Heart left ventricle (tissue), 16 donors: ENCODE data around the gene SPAM1. TPM values are rescaled to one million over a fixed set of nuclear protein-coding genes. Genes with fewer than 3 reads are reported as not detected.
A peak's percentile ranks its signal among the peaks of the same experiment; 100 is the strongest.

Experiments
- ATAC-seq, 4 donors: fragments of 200-7000 bp; cut with Tn5 transposase; one replicate each; pipeline ENCODE4 v1.9.1; 2020 to 2022; ENCODE audit warnings: moderate library complexity in 4 of 4, mild to moderate bottlenecking in 3 of 4, moderate number of reproducible peaks in 1 of 4
- DNase-seq, 5 donors: peaks; one replicate each; pipeline ENCODE4 v3.0.0-alpha.2; 2020
- H3K27ac ChIP-seq, 12 donors: fragments of 200-600 bp; sonication (generic) in 4 of 12; one replicate each; pipeline versions ENCODE4 v1.5.0 to v1.8.0; 2016 to 2022; ENCODE audit warnings: mild to moderate bottlenecking in 2 of 12
- H3K27me3 ChIP-seq, 9 donors: fragments of 200-600 bp; sonication (generic) in 2 of 9; one replicate each; pipeline versions ENCODE4 v1.5.1 to v1.8.0; 2016 to 2022; ENCODE audit warnings: mild to moderate bottlenecking in 3 of 9
- H3K36me3 ChIP-seq, 9 donors: fragments of 200-600 bp; sonication (generic) in 2 of 9; one replicate each; pipeline versions ENCODE4 v1.5.0 to v1.8.0; 2018 to 2022; ENCODE audit warnings: mild to moderate bottlenecking in 2 of 9
- H3K4me1 ChIP-seq, 12 donors: fragments of 200-600 bp; sonication (generic) in 4 of 12; one replicate each; pipeline versions ENCODE4 v1.5.0 to v1.8.0; 2016 to 2022; ENCODE audit warnings: mild to moderate bottlenecking in 3 of 12
- H3K4me3 ChIP-seq, 12 donors: fragments of 200-600 bp; sonication (generic) in 4 of 12; one replicate each; pipeline versions ENCODE4 v1.5.0 to v1.8.0; 2017 to 2022; ENCODE audit warnings: mild to moderate bottlenecking in 9 of 12, moderate library complexity in 4 of 12
- H3K9me3 ChIP-seq, 12 donors: fragments of 200-600 bp; sonication (generic) in 4 of 12; one replicate each; pipeline versions ENCODE4 v1.5.0 to v1.8.0; 2016 to 2022; ENCODE audit warnings: mild to moderate bottlenecking in 1 of 12
- POLR2A ChIP-seq, 2 donors: fragments of 450-650 bp; IDR thresholded peaks; one replicate each; pipeline ENCODE4 v1.6.1; 2017; ENCODE audit warnings: antibody characterized with exemption in 2 of 2, mild to moderate bottlenecking in 2 of 2, moderate library complexity in 2 of 2
- WGBS, 4 donors: extraction: QIAGEN DNeasy Blood & Tissue Kit in 2 of 4; methylation state at CpG; one replicate each; pipeline versions ENCODE4 v1.1.5 to v1.1.7; 2013 to 2018; 5-methylcytosine and 5-hydroxymethylcytosine counted together
- intact Hi-C, 10 donors: fragments of 100-400 bp; cut with DNase I; formaldehyde crosslinking; loops; one replicate each; pipeline versions ENCODE4 v1.11.1 to v1.14.2; 2022
- polyA plus RNA-seq, 2 donors: library from polyadenylated mRNA; stranded (reverse); fragments of 200-250 nt; gene quantifications; one replicate each; pipeline ENCODE4 v1.2.3, GENCODE V29; 2013
- total RNA-seq, 9 donors: library from RNA; depleted of rRNA in 2 of 9; stranded (reverse); fragments of >200 nt in 2 of 9; fragmentation: NEBNext Ultra II Directional in 3 of 9; extraction: Animal tissue kit (Norgen Biotek cat#: 25700) in 3 of 9; gene quantifications; one replicate each; pipeline versions ENCODE4 v1.1.0 to v1.2.4, GENCODE V29; 2016 to 2023
- TF ChIP-seq, protein P1 (sequence below), 12 donors: fragments of 200-600 bp; sonication (generic) in 4 of 12; IDR thresholded peaks; one replicate each; pipeline versions ENCODE4 v1.5.0 to v1.8.0; 2018 to 2022; ENCODE audit warnings: antibody characterized with exemption in 12 of 12, mild to moderate bottlenecking in 5 of 12
- donor health status: ischemic (EF 13 %, LVEDD 7.1; RV severe dilation, severe dysfunction).
- donor health status: healthy with polysubstance abuse.
- donor health status: DM: no; HTN: yes; CAD: no.
- donor health status: DM: no; HTN: no; CAD: no.
- donor health status: ischemic (EF 25% LVEDD 6.9; RV normal size, moderate dysfunction).
- donor health status: ischemic (EF 25% LVEDD 5.7; RV mildly dilated, moderate dysfunction).
- donor health status: healthy.
- donor health status: DM: yes; HTN: yes; CAD: no.
- donor health status: ischemic (EF 35%, LVEDD 5.7; RV mildly dilated, moderate dysfunction).
- donor health status: nonischemic (EF 11% LVEDD 7.7; RV severe dilation, severe dysfunction).
- donor health status: DM: yes; HTN: yes; CAD: no.
- donor health status: PGD.
- donor health status: ischemic (EF 29% LVEDD 5.4; RV normal size, mild dysfunction).
- donor health status: nonischemic (EF 23%, LVEDD 6.1; RV moderate dilation, normal function).

SPAM1 gene
- total and polyA plus RNA-seq, 11 donors: 0.09 to 0.46 (median 0.38) TPM; not detected in 8

DNA sequence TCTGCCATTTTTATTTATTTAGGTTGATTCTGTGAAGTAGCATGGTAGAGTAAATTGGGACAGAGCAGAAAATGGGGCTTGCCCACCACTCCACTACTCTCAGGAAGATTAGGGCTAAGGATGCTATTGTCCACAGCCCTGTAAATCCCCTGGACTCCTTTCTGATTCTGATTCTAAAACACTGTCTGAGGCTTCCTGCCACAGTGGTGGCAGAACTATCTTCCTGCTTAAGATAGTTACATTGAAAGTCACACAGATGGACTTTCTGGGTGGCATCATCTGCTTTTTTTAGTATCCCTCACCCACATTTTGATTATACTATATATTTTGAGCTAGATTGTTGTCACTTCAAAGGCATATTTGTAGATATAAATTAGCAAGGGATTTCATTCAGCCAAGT, 50.0 kb downstream of the SPAM1 start:
- Histone ChIP-seq H3K27me3 (no peaks in the 10 kb centered on the region), H3K36me3 (no peaks in the 10 kb centered on the region), H3K4me1 (no peaks in the 10 kb centered on the region), H3K27ac (no peak overlapping the region), H3K4me3 (no peak overlapping the region), H3K9me3 (no peaks in the 10 kb centered on the region)
- no peak for TF ChIP-seq POLR2A (IDR thresholded peaks at IDR 0.05)
- TF ChIP-seq, protein P1, sequence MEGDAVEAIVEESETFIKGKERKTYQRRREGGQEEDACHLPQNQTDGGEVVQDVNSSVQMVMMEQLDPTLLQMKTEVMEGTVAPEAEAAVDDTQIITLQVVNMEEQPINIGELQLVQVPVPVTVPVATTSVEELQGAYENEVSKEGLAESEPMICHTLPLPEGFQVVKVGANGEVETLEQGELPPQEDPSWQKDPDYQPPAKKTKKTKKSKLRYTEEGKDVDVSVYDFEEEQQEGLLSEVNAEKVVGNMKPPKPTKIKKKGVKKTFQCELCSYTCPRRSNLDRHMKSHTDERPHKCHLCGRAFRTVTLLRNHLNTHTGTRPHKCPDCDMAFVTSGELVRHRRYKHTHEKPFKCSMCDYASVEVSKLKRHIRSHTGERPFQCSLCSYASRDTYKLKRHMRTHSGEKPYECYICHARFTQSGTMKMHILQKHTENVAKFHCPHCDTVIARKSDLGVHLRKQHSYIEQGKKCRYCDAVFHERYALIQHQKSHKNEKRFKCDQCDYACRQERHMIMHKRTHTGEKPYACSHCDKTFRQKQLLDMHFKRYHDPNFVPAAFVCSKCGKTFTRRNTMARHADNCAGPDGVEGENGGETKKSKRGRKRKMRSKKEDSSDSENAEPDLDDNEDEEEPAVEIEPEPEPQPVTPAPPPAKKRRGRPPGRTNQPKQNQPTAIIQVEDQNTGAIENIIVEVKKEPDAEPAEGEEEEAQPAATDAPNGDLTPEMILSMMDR (IDR thresholded peaks at IDR 0.05): no peak
- DNase-seq (no peak), ATAC-seq (no peak)
- intact Hi-C loops: no loop called here

GRCh38 chr7:123977081-123977480, 52.0 kb downstream of the SPAM1 start:
- no peaks in the 10 kb centered on the region for H3K27me3 ChIP-seq
- TF ChIP-seq, protein P1 (IDR thresholded peaks at IDR 0.05): no peak
- TF ChIP-seq POLR2A (IDR thresholded peaks at IDR 0.05): no peak
- no peak for DNase-seq
- ATAC-seq: no peak
- H3K9me3 ChIP-seq: peaks cover 0 to 1% (median 0%) of the 10 kb centered on the region in 12 donors
- H3K36me3 ChIP-seq: no peaks in the 10 kb centered on the region
- H3K4me3 ChIP-seq: no peak overlapping the region
- no peaks in the 10 kb centered on the region for H3K4me1 ChIP-seq
- intact Hi-C loops: no loop called here
- H3K27ac ChIP-seq: no peak overlapping the region

DNA sequence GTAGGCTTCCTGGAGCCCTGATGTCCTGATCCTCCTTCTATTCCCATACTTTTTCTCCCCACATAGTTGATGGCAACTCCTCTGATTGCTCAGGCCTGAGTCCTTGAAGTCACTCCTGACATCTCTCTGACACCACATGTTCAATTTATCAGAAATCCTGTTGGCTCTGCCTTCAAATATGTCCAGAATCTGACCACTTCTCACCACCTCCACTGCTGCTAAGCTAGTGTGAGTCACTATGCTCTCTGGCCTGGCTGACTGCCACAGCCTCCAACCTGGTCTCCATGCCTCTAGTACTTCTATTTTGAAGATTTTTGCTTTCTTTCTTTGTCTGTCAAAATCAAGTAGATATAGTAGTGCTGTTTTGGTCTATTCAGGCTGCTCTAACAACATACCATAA, 54.8 kb downstream of the SPAM1 start:
- Histone ChIP-seq H3K36me3 (no peaks in the 10 kb centered on the region), H3K27ac (no peak overlapping the region), H3K27me3 (no peaks in the 10 kb centered on the region), H3K9me3 (peaks cover 0 to 3% (median 0%) of the 10 kb centered on the region in 12 donors), H3K4me3 (no peak overlapping the region), H3K4me1 (no peaks in the 10 kb centered on the region)
- TF ChIP-seq, protein P1 (IDR thresholded peaks at IDR 0.05): no peak
- no peak for TF ChIP-seq POLR2A (IDR thresholded peaks at IDR 0.05)
- intact Hi-C loops: loop anchor here in 1 of 10 donors (10.0 kb wide), 1 partner anchor 265 kb away; no protein-coding TSS in a partner anchor
- no peak for ATAC-seq
- no peak for DNase-seq

DNA sequence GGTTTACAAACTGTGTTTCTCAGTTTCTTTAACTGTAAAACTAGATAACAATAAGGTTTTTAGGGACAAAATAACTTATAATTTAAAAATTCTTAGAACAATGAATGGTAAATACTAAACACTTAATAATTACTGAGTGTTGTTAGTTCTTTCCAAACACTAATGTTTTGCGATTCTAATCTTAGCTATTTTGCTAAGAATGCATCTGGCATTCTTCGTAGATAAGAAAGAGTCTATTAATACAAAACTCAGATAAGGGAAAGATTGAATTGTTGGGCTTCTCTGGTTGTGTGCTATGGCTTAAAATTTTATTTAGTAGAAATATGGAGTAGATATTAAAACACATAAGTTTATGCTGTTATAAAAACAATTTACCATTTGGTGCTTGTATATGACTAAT, 62.4 kb downstream of the SPAM1 start:
- H3K36me3 ChIP-seq: no peaks in the 10 kb centered on the region
- intact Hi-C loops: loop anchor here in 1 of 10 donors (10.0 kb wide), 1 partner anchor 257 kb away; no protein-coding TSS in a partner anchor
- 10 to 24% (median 17%) methylated on average over 2 of the region's 2 CpGs for WGBS, 4 donors
- no peaks in the 10 kb centered on the region for H3K27me3 ChIP-seq
- peak overlapping the region in 1 of 12 donors; percentile 40 for H3K27ac ChIP-seq
- no peak overlapping the region for H3K4me3 ChIP-seq
- peaks cover 0 to 3% (median 0%) of the 10 kb centered on the region in 12 donors for H3K4me1 ChIP-seq
- H3K9me3 ChIP-seq: no peaks in the 10 kb centered on the region
- ATAC-seq (no peak), DNase-seq (no peak)
- TF ChIP-seq, protein P1 (IDR thresholded peaks at IDR 0.05): no peak
- TF ChIP-seq POLR2A (IDR thresholded peaks at IDR 0.05): no peak
